Measurements from ENCODE around the gene INPP1.
"Not testable (repeated sequence)": the region's sequence is repeated elsewhere in the genome, so short reads cannot be mapped to it uniquely, and the experiment has no call there.

INPP1 gene

GRCh38 chr2:190333395-190333794, 10.0 kb upstream of the INPP1 start:
- no peak overlapping the region for H3K4me3 ChIP-seq (ENCODE audit: low read depth, low read length)
- TF ChIP-seq CTCF (IDR thresholded peaks at IDR 0.05; ENCODE audit: low read depth, low read length, missing control alignments) = no peak
- no peak for DNase-seq (ENCODE audit: low read depth)
- in situ Hi-C loops (cut with HindIII; ENCODE audit: low sequenced_read_pairs) = no loop called here

- no peak for TF ChIP-seq CTCF (IDR thresholded peaks at IDR 0.05; ENCODE audit: low read depth, low read length, missing control alignments)
- in situ Hi-C loops (cut with HindIII; ENCODE audit: low sequenced_read_pairs) = no loop called here
- DNase-seq (ENCODE audit: low read depth) = no peak
- no peak overlapping the region for H3K4me3 ChIP-seq (ENCODE audit: low read depth, low read length)
Measured at GRCh38 chr2:190333928-190334327, 9.5 kb upstream of the INPP1 start.

- TF ChIP-seq CTCF (IDR thresholded peaks at IDR 0.05; ENCODE audit: low read depth, low read length, missing control alignments) = no peak
- in situ Hi-C loops (cut with HindIII; ENCODE audit: low sequenced_read_pairs) = no loop called here
- no peak overlapping the region for H3K4me3 ChIP-seq (ENCODE audit: low read depth, low read length)
- no peak for DNase-seq (ENCODE audit: low read depth)
Measured at GRCh38 chr2:190334479-190335224, 8.7 kb upstream of the INPP1 start.

GRCh38 chr2:190335225-190335559, 8.2 kb upstream of the INPP1 start:
- in situ Hi-C loops (cut with HindIII; ENCODE audit: low sequenced_read_pairs) = no loop called here
- H3K4me3 ChIP-seq (ENCODE audit: low read depth, low read length) = no peak overlapping the region
- DNase-seq (ENCODE audit: low read depth) = no peak
- TF ChIP-seq CTCF (IDR thresholded peaks at IDR 0.05; ENCODE audit: low read depth, low read length, missing control alignments) = no peak

- H3K4me3 ChIP-seq (ENCODE audit: low read depth, low read length); in situ Hi-C loops (cut with HindIII; ENCODE audit: low sequenced_read_pairs); DNase-seq (ENCODE audit: low read depth): not testable (repeated sequence)
Measured at GRCh38 chr2:190335584-190335983, 7.8 kb upstream of the INPP1 start.

GRCh38 chr2:190336420-190336819, 7.0 kb upstream of the INPP1 start:
- in situ Hi-C loops (cut with HindIII; ENCODE audit: low sequenced_read_pairs) = no loop called here
- DNase-seq (ENCODE audit: low read depth) = no peak
- no peak overlapping the region for H3K4me3 ChIP-seq (ENCODE audit: low read depth, low read length)
- no peak for TF ChIP-seq CTCF (IDR thresholded peaks at IDR 0.05; ENCODE audit: low read depth, low read length, missing control alignments)

GRCh38 chr2:190338453-190338852, 4.9 kb upstream of the INPP1 start:
- H3K4me3 ChIP-seq (ENCODE audit: low read depth, low read length) = no peak overlapping the region
- in situ Hi-C loops (cut with HindIII; ENCODE audit: low sequenced_read_pairs) = no loop called here
- no peak for TF ChIP-seq CTCF (IDR thresholded peaks at IDR 0.05; ENCODE audit: low read depth, low read length, missing control alignments)
- no peak for DNase-seq (ENCODE audit: low read depth)
